Measurements from ENCODE around the gene HDAC9.

HDAC9 gene

DNA sequence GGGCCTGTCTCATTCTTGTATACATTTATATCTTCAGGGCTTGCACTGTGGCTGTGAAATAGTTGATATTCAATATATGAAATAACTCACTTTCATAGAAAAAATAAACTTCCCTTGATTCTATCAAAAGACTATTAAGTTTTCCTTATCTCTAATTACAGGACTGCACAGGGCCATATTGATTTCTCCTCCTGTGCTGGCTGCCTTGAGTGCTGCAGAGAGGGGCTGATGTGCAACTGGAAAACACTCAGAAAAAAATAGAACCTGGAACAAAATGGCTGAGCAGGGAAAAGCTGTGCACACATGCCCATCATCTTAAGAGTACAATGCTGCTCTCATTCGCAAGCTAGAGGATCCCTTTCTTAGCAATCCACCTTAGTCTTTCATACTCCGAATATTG, 5.9 kb upstream of the HDAC9 start:
- TF ChIP-seq, protein P1, sequence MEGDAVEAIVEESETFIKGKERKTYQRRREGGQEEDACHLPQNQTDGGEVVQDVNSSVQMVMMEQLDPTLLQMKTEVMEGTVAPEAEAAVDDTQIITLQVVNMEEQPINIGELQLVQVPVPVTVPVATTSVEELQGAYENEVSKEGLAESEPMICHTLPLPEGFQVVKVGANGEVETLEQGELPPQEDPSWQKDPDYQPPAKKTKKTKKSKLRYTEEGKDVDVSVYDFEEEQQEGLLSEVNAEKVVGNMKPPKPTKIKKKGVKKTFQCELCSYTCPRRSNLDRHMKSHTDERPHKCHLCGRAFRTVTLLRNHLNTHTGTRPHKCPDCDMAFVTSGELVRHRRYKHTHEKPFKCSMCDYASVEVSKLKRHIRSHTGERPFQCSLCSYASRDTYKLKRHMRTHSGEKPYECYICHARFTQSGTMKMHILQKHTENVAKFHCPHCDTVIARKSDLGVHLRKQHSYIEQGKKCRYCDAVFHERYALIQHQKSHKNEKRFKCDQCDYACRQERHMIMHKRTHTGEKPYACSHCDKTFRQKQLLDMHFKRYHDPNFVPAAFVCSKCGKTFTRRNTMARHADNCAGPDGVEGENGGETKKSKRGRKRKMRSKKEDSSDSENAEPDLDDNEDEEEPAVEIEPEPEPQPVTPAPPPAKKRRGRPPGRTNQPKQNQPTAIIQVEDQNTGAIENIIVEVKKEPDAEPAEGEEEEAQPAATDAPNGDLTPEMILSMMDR (IDR thresholded peaks at IDR 0.05; ENCODE audit: low read depth, low read length, missing control alignments) = no peak
- H3K4me3 ChIP-seq (replicated peaks; ENCODE audit: low read depth, low read length) = no peak overlapping the region
- DNase-seq (ENCODE audit: extremely low read depth, low read depth) = no peak

DNA sequence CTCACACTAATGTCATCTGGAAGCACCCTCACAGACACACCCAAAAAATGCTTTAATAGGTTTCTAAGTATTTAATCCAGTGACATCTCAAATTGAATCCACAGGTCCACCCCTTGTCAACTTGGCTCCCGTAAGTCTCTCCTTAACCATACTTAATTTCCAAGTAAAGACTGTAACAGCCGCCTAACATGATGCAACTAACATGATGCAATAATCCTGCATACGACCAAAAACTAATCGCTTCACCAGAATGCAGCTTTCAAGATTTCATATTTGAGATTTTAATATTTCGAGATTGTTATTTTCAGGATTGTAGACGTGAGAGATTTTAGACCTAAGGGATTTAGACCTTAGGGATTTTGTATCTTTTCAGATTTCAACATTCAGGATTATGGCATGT, 3.7 kb upstream of the HDAC9 start:
- DNase-seq (ENCODE audit: extremely low read depth, low read depth) = no peak
- H3K4me3 ChIP-seq (replicated peaks; ENCODE audit: low read depth, low read length) = no peak overlapping the region
- TF ChIP-seq, protein P1 (IDR thresholded peaks at IDR 0.05; ENCODE audit: low read depth, low read length, missing control alignments) = no peak

DNA sequence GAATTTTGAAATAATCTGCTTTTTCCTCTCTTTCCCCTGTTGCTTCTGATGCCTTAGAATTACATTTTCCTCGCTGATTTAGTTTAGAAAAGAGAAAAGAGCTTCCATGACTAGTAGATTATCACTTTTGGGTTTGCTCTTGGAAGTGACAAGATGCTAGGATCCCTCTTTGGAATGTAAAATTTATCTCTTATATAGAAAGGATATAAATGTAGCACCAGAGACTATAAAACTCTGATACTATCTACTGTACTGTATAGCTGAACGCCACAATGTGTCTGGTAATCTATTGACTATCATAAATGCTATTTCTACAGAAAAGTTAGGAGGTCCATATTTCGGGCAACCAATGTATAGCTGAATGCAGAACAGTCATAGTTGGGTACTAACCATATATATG, 1.1 kb upstream of the HDAC9 start:
- TF ChIP-seq, protein P1 (IDR thresholded peaks at IDR 0.05; ENCODE audit: low read depth, low read length, missing control alignments) = no peak
- no peak for DNase-seq (ENCODE audit: extremely low read depth, low read depth)
- no peak overlapping the region for H3K4me3 ChIP-seq (replicated peaks; ENCODE audit: low read depth, low read length)

DNA sequence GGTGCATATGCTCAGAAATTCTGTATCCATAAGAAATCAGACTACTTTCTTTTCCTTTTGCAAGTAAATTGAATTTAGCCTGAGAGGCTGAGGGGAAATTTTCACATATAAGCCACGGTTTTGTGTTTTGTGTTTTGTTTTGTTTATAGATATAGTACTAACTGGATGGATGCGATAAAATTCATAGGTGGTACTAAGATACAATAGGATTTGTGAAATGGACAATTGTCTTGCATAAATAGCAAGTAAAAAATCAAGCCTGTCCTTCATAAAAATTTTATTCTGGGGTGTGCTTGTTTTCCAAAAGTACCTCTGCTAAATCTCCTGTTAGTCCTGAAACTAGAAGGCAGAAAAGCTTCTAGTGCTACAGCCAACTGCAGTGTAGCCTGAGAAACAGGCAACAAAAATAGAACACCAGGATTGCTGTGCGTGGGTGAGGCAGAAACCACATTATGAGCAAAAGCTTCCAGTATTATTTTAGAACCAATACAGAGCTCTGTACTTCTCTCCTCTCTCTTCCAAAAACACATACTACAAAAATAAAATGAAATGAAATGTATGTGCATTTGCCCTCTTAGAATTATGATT, 634 bp upstream of the HDAC9 start:
- no peak for DNase-seq (ENCODE audit: extremely low read depth, low read depth)
- H3K4me3 ChIP-seq (replicated peaks; ENCODE audit: low read depth, low read length) = no peak overlapping the region
- TF ChIP-seq, protein P1 (IDR thresholded peaks at IDR 0.05; ENCODE audit: low read depth, low read length, missing control alignments) = no peak

DNA sequence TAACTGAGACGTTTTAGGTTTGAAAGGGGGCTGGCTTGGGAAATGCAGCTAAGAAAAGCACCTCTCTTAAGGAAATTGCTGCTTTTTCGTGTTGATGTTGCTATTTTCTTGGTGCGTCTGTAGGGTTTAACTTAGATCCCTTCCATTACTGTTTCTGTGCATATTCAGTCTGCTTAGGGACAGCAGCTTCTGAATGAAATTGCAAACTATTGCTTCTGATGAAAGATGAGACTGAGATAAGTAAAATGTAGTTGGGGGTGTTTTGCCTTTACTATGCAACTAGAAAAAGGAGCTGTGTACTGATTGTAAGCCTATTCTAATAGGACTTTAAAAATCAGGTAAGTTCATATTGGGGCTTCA, 772 bp downstream of the HDAC9 start:
- peak overlapping the region; percentile 26 for H3K4me3 ChIP-seq (replicated peaks; ENCODE audit: low read depth, low read length)
- DNase-seq (ENCODE audit: extremely low read depth, low read depth) = no peak
- TF ChIP-seq, protein P1 (IDR thresholded peaks at IDR 0.05; ENCODE audit: low read depth, low read length, missing control alignments) = no peak

DNA sequence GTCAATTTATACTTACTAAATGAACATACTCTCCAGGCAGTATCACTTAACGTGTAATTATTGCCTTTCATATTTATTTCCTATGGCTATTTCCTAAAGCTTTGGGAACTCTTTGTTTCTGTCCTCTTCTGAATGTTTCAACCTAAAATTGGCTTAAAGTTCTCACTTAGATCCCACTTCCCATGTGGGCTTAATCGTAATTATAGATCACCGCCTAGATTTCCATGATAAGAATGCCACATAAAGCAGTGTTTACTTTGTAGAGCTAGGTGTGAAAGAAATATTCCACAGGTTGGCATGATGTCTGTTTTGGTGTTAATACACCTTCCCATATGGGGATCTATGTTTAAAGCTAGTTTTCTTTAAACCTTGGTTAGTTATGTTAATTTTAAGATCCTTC, 1.5 kb downstream of the HDAC9 start:
- DNase-seq (ENCODE audit: extremely low read depth, low read depth) = no peak
- H3K4me3 ChIP-seq (replicated peaks; ENCODE audit: low read depth, low read length) = no peak overlapping the region
- TF ChIP-seq, protein P1 (IDR thresholded peaks at IDR 0.05; ENCODE audit: low read depth, low read length, missing control alignments) = no peak

DNA sequence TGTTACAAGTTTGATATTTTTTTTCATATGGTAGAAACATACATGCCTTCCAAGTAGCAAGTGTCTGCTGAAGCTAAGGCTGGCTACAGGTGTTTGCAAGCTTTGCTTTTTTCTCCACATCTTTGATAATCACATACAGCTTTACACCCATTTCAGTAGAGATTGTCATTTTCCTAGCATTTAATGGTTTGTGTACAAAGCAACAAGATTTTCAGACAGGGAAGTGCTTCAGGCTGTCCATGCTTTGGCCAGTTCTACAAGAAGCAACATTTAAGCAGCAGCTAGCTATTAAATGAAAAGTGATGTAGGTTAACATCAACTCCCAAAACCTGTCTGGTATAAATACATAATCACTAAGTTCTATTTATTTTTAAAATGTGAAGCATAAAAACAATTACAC, 2.3 kb downstream of the HDAC9 start:
- TF ChIP-seq, protein P1 (IDR thresholded peaks at IDR 0.05; ENCODE audit: low read depth, low read length, missing control alignments) = no peak
- H3K4me3 ChIP-seq (replicated peaks; ENCODE audit: low read depth, low read length) = no peak overlapping the region
- no peak for DNase-seq (ENCODE audit: extremely low read depth, low read depth)
